Liver (tissue), 9 donors: ENCODE measurements around the gene HDAC8. TPM values are rescaled to one million over a fixed set of nuclear protein-coding genes. Genes with fewer than 3 reads are reported as not detected.

Source experiments
- DNase-seq: peaks from one replicate; pipeline ENCODE4 v3.0.0-alpha.2; 2017; ENCODE audit warnings: low spot score
- H3K27ac ChIP-seq, 2 donors: one replicate each; pipeline ENCODE4 v1.7.0; 2013; ENCODE audit warnings: inconsistent platforms in 2 of 2, low read length in 2 of 2, control low read depth in 1 of 2, low read depth in 1 of 2, mild to moderate bottlenecking in 1 of 2
- H3K27me3 ChIP-seq, 4 donors: one replicate each; pipeline versions ENCODE4 v1.6.1 to v1.7.0; 2013; ENCODE audit warnings: low read length in 3 of 4, inconsistent platforms in 1 of 4, mild to moderate bottlenecking in 1 of 4, moderate library complexity in 1 of 4; ENCODE audit not compliant: control insufficient read depth in 4 of 4, insufficient read depth in 4 of 4
- H3K36me3 ChIP-seq, 4 donors: one replicate each; pipeline versions ENCODE4 v1.6.1 to v1.7.0; 2013; ENCODE audit warnings: low read length in 3 of 4, mild to moderate bottlenecking in 3 of 4, low read depth in 1 of 4, moderate library complexity in 1 of 4; ENCODE audit not compliant: control insufficient read depth in 4 of 4, insufficient read depth in 3 of 4
- H3K4me1 ChIP-seq, 4 donors: one replicate each; pipeline versions ENCODE4 v1.6.1 to v1.7.0; 2013; ENCODE audit warnings: low read length in 3 of 4, mild to moderate bottlenecking in 3 of 4, moderate library complexity in 1 of 4; ENCODE audit not compliant: control insufficient read depth in 4 of 4, insufficient read depth in 4 of 4
- H3K4me3 ChIP-seq, 3 donors: one replicate each; pipeline versions ENCODE4 v1.6.1 to v1.7.0; 2013; ENCODE audit warnings: low read length in 3 of 3, control low read depth in 1 of 3, low read depth in 1 of 3, mild to moderate bottlenecking in 1 of 3
- H3K9ac ChIP-seq, 2 donors: one replicate each; pipeline ENCODE4 v1.7.0; 2013; ENCODE audit warnings: low read length in 2 of 2, mild to moderate bottlenecking in 2 of 2, moderate library complexity in 2 of 2, control low read depth in 1 of 2, low read depth in 1 of 2
- H3K9me3 ChIP-seq, 4 donors: one replicate each; pipeline versions ENCODE4 v1.6.1 to v1.7.0; 2013; ENCODE audit warnings: low read length in 3 of 4; ENCODE audit not compliant: control insufficient read depth in 4 of 4
- ATF3 ChIP-seq: IDR thresholded peaks from 2 replicates; pipeline ENCODE4 v1.6.1; 2016; ENCODE audit warnings: antibody characterized with exemption
- CTCF ChIP-seq: fragments of 150-350 bp; IDR thresholded peaks from 2 replicates; pipeline ENCODE4 v1.5.1; 2017; ENCODE audit warnings: improper control_type of control experiment, low read depth, low read length; ENCODE audit not compliant: missing input control
- EGR1 ChIP-seq, 2 donors: IDR thresholded peaks; 2 replicates each; pipeline ENCODE4 v1.6.1; 2016 to 2018; ENCODE audit warnings: antibody characterized with exemption in 2 of 2, low read depth in 2 of 2
- FOXA1 ChIP-seq: IDR thresholded peaks from 2 replicates; pipeline ENCODE4 v1.6.1; 2016; ENCODE audit warnings: antibody characterized with exemption
- FOXA2 ChIP-seq: IDR thresholded peaks from 2 replicates; pipeline ENCODE4 v1.6.1; 2016; ENCODE audit warnings: antibody characterized with exemption
- GABPA ChIP-seq, 2 donors: IDR thresholded peaks in 1 of 2; conservative IDR thresholded peaks in 1 of 2; 2 replicates each; pipeline ENCODE4 v1.6.1; 2016; ENCODE audit warnings: antibody characterized with exemption in 2 of 2, mild to moderate bottlenecking in 1 of 2, moderate library complexity in 1 of 2
- HNF4A ChIP-seq, 2 donors: conservative IDR thresholded peaks; 2 replicates each; pipeline ENCODE4 v1.6.1; 2016; ENCODE audit warnings: antibody characterized with exemption in 2 of 2, mild to moderate bottlenecking in 2 of 2
- HNF4G ChIP-seq: IDR thresholded peaks from 2 replicates; pipeline ENCODE4 v1.6.1; 2016; ENCODE audit warnings: antibody characterized with exemption
- JUND ChIP-seq, 2 donors: IDR thresholded peaks; 2 replicates each; pipeline ENCODE4 v1.6.1; 2016; ENCODE audit warnings: antibody characterized with exemption in 2 of 2
- MAX ChIP-seq: IDR thresholded peaks from 2 replicates; pipeline ENCODE4 v1.6.1; 2016; ENCODE audit warnings: antibody characterized with exemption
- NR2F2 ChIP-seq: IDR thresholded peaks from 2 replicates; pipeline ENCODE4 v1.6.1; 2016; ENCODE audit warnings: antibody characterized with exemption
- RAD21 ChIP-seq, 2 donors: IDR thresholded peaks; 2 replicates each; pipeline ENCODE4 v1.6.1; 2016; ENCODE audit warnings: antibody characterized with exemption in 2 of 2, mild to moderate bottlenecking in 2 of 2
- REST ChIP-seq: IDR thresholded peaks from 2 replicates; pipeline ENCODE4 v1.6.1; 2016; ENCODE audit warnings: antibody characterized with exemption, mild to moderate bottlenecking
- RXRA ChIP-seq, 2 donors: IDR thresholded peaks; 2 replicates each; pipeline ENCODE4 v1.6.1; 2017 to 2018; ENCODE audit warnings: antibody characterized with exemption in 2 of 2, mild to moderate bottlenecking in 1 of 2
- SP1 ChIP-seq: IDR thresholded peaks from 2 replicates; pipeline ENCODE4 v1.6.1; 2018; ENCODE audit warnings: antibody characterized with exemption, mild to moderate bottlenecking
- TAF1 ChIP-seq: conservative IDR thresholded peaks from 2 replicates; pipeline ENCODE4 v1.6.1; 2016; ENCODE audit warnings: antibody characterized with exemption, mild to moderate bottlenecking
- YY1 ChIP-seq: IDR thresholded peaks from 2 replicates; pipeline ENCODE4 v1.6.1; 2016; ENCODE audit warnings: antibody characterized with exemption, mild to moderate bottlenecking
- ZBTB33 ChIP-seq: IDR thresholded peaks from 2 replicates; pipeline ENCODE4 v1.6.1; 2016; ENCODE audit warnings: antibody characterized with exemption
- WGBS: extraction: QIAGEN DNeasy Blood & Tissue Kit; methylation state at CpG from one replicate; pipeline ENCODE4 v1.1.7; 2013; 5-methylcytosine and 5-hydroxymethylcytosine counted together
- polyA plus RNA-seq, 2 donors: library from polyadenylated mRNA; stranded (reverse) in 1 of 2; unstranded in 1 of 2; fragments of 200-250 nt in 1 of 2; fragments of >200 nt in 1 of 2; fragmentation: Nextera tagmentation in 1 of 2; extraction: Ambion mirVana in 1 of 2; gene quantifications; one replicate each; pipeline versions ENCODE4 v1.2.1 to v1.2.3, GENCODE V29; 2013 to 2015
- total RNA-seq, 2 donors: library from RNA; depleted of rRNA; stranded (reverse); fragments of >200 nt; gene quantifications; one replicate each; pipeline ENCODE4 v1.2.3, GENCODE V29; 2014
- donor health status: healthy.
- donor health status: healthy.
- donor health status: healthy.
- donor health status: healthy.
- donor health status: healthy.

The HDAC8 gene
- total and polyA plus RNA-seq, 4 donors, result 11.1 to 30.4 (median 14.0) TPM

GRCh38 chrX:72304877-72305276 lies 267.8 kb downstream of the HDAC8 start:
- Histone ChIP-seq H3K27me3 (peaks cover 0 to 11% (median 0%) of the 10 kb centered on the region in 4 donors), H3K9ac (no peak overlapping the region)
- DNase-seq, result no peak

GRCh38 chrX:72301781-72302180 lies 270.9 kb downstream of the HDAC8 start:
- Histone ChIP-seq H3K4me1 (peaks cover 0 to 16% (median 9%) of the 10 kb centered on the region in 4 donors), H3K36me3 (no peaks in the 10 kb centered on the region), H3K27ac (no peak overlapping the region), H3K27me3 (peaks cover 0 to 2% (median 0%) of the 10 kb centered on the region in 4 donors), H3K9ac (no peak overlapping the region), H3K4me3 (no peak overlapping the region), H3K9me3 (no peaks in the 10 kb centered on the region)
- WGBS, result 87% methylated on average over 9 of the region's 9 CpGs
- DNase-seq, result no peak
- TF ChIP-seq HNF4G (no peak), SP1 (no peak), CTCF (no peak), RXRA (IDR thresholded peaks at IDR 0.05) (no peak), JUND (IDR thresholded peaks at IDR 0.05) (no peak), MAX (no peak), RAD21 (IDR thresholded peaks at IDR 0.05) (no peak), GABPA (IDR thresholded peaks at IDR 0.05 in 1 of 2, conservative IDR thresholded peaks at IDR 0.05 in 1 of 2) (no peak), ZBTB33 (no peak), NR2F2 (no peak), HNF4A (conservative IDR thresholded peaks at IDR 0.05) (no peak), FOXA1 (no peak), REST (no peak), YY1 (no peak), EGR1 (IDR thresholded peaks at IDR 0.05; ENCODE audit: low read depth in 2 of 2) (no peak), FOXA2 (no peak)

More at GRCh38 chrX:72304877-72305276, 267.8 kb downstream of the HDAC8 start:
- Histone ChIP-seq H3K36me3 (no peaks in the 10 kb centered on the region), H3K9me3 (no peaks in the 10 kb centered on the region), H3K4me1 (peaks cover 6 to 39% (median 23%) of the 10 kb centered on the region in 4 donors), H3K4me3 (peak overlapping the region in 1 of 3 donors; percentile 19), H3K27ac (no peak overlapping the region)
- WGBS, result 5% methylated on average over 26 of the region's 26 CpGs
- no peak for TF ChIP-seq ZBTB33
- TF ChIP-seq JUND (IDR thresholded peaks at IDR 0.05), result no peak
- no peak for TF ChIP-seq YY1
- TF ChIP-seq SP1, result no peak
- no peak for TF ChIP-seq FOXA2
- no peak for TF ChIP-seq NR2F2
- TF ChIP-seq MAX, result no peak
- no peak for TF ChIP-seq RXRA (IDR thresholded peaks at IDR 0.05)
- TF ChIP-seq TAF1, result no peak
- TF ChIP-seq HNF4G, result no peak
- TF ChIP-seq HNF4A (conservative IDR thresholded peaks at IDR 0.05), result no peak
- no peak for TF ChIP-seq ATF3
- no peak for TF ChIP-seq GABPA (IDR thresholded peaks at IDR 0.05 in 1 of 2, conservative IDR thresholded peaks at IDR 0.05 in 1 of 2)
